Karpas-422 (cell line): ENCODE measurements around the gene DCBLD1. TPM values are rescaled to one million over a fixed set of nuclear protein-coding genes. Genes with fewer than 3 reads are reported as not detected.
A peak's percentile ranks its signal among the peaks of the same experiment; 100 is the strongest.

Experiments used
- DNase-seq: peaks from one replicate; pipeline ENCODE4 v3.0.0-alpha.2; 2015
- H2AFZ ChIP-seq: fragments of 200-600 bp; sonication (generic); 2 replicates; pipeline ENCODE4 v1.6.1; 2014; ENCODE audit warnings: antibody characterized with exemption, low read length, mixed read lengths
- H3K27ac ChIP-seq: fragments of 200-600 bp; sonication (generic); 2 replicates; pipeline ENCODE4 v1.5.1; 2014; ENCODE audit warnings: mild to moderate bottlenecking, low read length, moderate library complexity
- H3K27me3 ChIP-seq: fragments of 200-600 bp; sonication (generic); 2 replicates; pipeline ENCODE4 v1.6.1; 2014; ENCODE audit warnings: low read length, mixed read lengths
- H3K36me3 ChIP-seq: fragments of 200-600 bp; sonication (generic); 2 replicates; pipeline ENCODE4 v1.6.1; 2014; ENCODE audit warnings: low read length, mixed read lengths; ENCODE audit not compliant: insufficient read depth
- H3K4me1 ChIP-seq: fragments of 200-600 bp; sonication (generic); 2 replicates; pipeline ENCODE4 v1.6.1; 2014; ENCODE audit warnings: mild to moderate bottlenecking, low read length, mixed read lengths
- H3K4me2 ChIP-seq: fragments of 200-600 bp; sonication (generic); 2 replicates; pipeline ENCODE4 v1.6.1; 2014; ENCODE audit warnings: low read length, low read depth, mild to moderate bottlenecking; ENCODE audit not compliant: poor library complexity, severe bottlenecking
- H3K4me3 ChIP-seq: fragments of 200-600 bp; sonication (generic); 2 replicates; pipeline ENCODE4 v1.5.1; 2014; ENCODE audit warnings: mild to moderate bottlenecking, antibody characterized with exemption, low read length, mixed read lengths
- H3K79me2 ChIP-seq: fragments of 200-600 bp; sonication (generic); 2 replicates; pipeline ENCODE4 v1.6.1; 2014; ENCODE audit warnings: mild to moderate bottlenecking, low read length, mixed read lengths
- H3K9ac ChIP-seq: fragments of 200-600 bp; sonication (generic); 2 replicates; pipeline ENCODE4 v1.6.0; 2014; ENCODE audit warnings: low read length
- H3K9me2 ChIP-seq: fragments of 200-600 bp; sonication (generic), shearing (Covaris generic); replicated peaks from 2 replicates; pipeline ENCODE4 v1.6.0; 2014; ENCODE audit warnings: mild to moderate bottlenecking, low read length, moderate library complexity; ENCODE audit not compliant: insufficient read depth
- H3K9me3 ChIP-seq: fragments of 300-700, 200-600 bp; sonication (generic); 2 replicates; pipeline ENCODE4 v1.6.1; 2014; ENCODE audit warnings: low read length, mixed read lengths
- H4K20me1 ChIP-seq: fragments of 200-600 bp; sonication (generic); 2 replicates; pipeline ENCODE4 v1.6.1; 2014; ENCODE audit warnings: mild to moderate bottlenecking, antibody characterized with exemption, low read length, low read depth; ENCODE audit not compliant: insufficient read depth
- total RNA-seq: library from RNA; depleted of rRNA; stranded (reverse); fragments of >200 nt; shearing (Covaris generic); gene quantifications from 2 replicates; pipeline ENCODE4 v1.2.3, GENCODE V29; 2014; ENCODE audit warnings: low replicate concordance

The DCBLD1 gene
- total RNA-seq, 1 experiment from 2014 or later, result not detected

- no peak for DNase-seq
- Histone ChIP-seq H3K9me2 (no peaks in the 10 kb centered on the region), H3K4me2 (no peak overlapping the region), H3K36me3 (no peaks in the 10 kb centered on the region), H3K27ac (no peak overlapping the region), H4K20me1 (no peaks in the 10 kb centered on the region), H3K4me1 (no peaks in the 10 kb centered on the region), H3K27me3 (no peaks in the 10 kb centered on the region), H3K9me3 (no peaks in the 10 kb centered on the region), H3K9ac (no peak overlapping the region), H3K4me3 (no peak overlapping the region), H2AFZ (no peak overlapping the region), H3K79me2 (no peaks in the 10 kb centered on the region)
Observed at GRCh38 chr6:117531809-117532725, 49.6 kb downstream of the DCBLD1 start.

- Histone ChIP-seq H3K4me1 (no peaks in the 10 kb centered on the region), H3K27me3 (0 out of 2 replicates have a peak, but pooled peaks cover 3% of the 10 kb centered on the region), H3K4me2 (no peak overlapping the region), H3K79me2 (no peaks in the 10 kb centered on the region), H4K20me1 (no peaks in the 10 kb centered on the region), H3K27ac (no peak overlapping the region), H3K36me3 (no peaks in the 10 kb centered on the region), H3K4me3 (no peak overlapping the region), H3K9me3 (no peaks in the 10 kb centered on the region), H3K9ac (no peak overlapping the region), H3K9me2 (no peaks in the 10 kb centered on the region), H2AFZ (no peak overlapping the region)
- DNase-seq, result no peak
Observed at GRCh38 chr6:117533775-117534174, 51.3 kb downstream of the DCBLD1 start.

GRCh38 chr6:117534974-117535373 lies 52.5 kb downstream of the DCBLD1 start:
- no peak for DNase-seq
- Histone ChIP-seq H3K27ac (no peak overlapping the region), H3K79me2 (no peaks in the 10 kb centered on the region), H3K9ac (no peak overlapping the region), H3K4me3 (no peak overlapping the region), H3K27me3 (0 out of 2 replicates have a peak, but pooled peaks cover 4% of the 10 kb centered on the region), H4K20me1 (no peaks in the 10 kb centered on the region), H3K4me1 (no peaks in the 10 kb centered on the region), H3K36me3 (no peaks in the 10 kb centered on the region), H3K4me2 (no peak overlapping the region), H3K9me2 (no peaks in the 10 kb centered on the region), H3K9me3 (no peaks in the 10 kb centered on the region), H2AFZ (no peak overlapping the region)

GRCh38 chr6:117536317-117536716 lies 53.8 kb downstream of the DCBLD1 start:
- Histone ChIP-seq H3K79me2 (no peaks in the 10 kb centered on the region), H3K9ac (no peak overlapping the region; the same call in 1 of the 2 replicates), H4K20me1 (no peaks in the 10 kb centered on the region), H2AFZ (peak overlapping the region; percentile 41; the same call in 1 of the 2 replicates), H3K4me3 (no peak overlapping the region), H3K36me3 (no peaks in the 10 kb centered on the region), H3K27ac (no peak overlapping the region), H3K27me3 (0 out of 2 replicates have a peak, but pooled peaks cover 4% of the 10 kb centered on the region), H3K4me1 (no peaks in the 10 kb centered on the region), H3K4me2 (no peak overlapping the region), H3K9me2 (no peaks in the 10 kb centered on the region), H3K9me3 (no peaks in the 10 kb centered on the region)
- DNase-seq, result no peak

DNA sequence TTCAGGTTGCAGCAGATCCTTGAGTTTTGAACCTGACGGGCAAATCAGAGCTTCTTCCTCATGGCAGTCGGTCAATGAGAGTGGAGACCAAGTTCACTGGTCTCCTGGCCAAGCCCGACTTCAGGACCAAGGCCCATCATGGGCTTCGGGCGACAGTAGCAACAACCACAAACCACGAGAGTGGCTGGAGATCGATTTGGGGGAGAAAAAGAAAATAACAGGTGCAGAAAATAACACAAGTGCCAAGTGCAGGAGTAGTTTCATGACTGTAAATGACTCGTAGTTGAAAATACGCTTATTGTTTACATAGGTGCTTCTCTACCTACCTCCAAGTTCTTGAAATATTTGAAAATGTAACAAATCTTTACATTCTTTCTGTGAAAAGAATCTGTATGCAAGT lies 56.1 kb downstream of the DCBLD1 start:
- H3K4me3 ChIP-seq, result no peak overlapping the region
- no peak overlapping the region for H3K27ac ChIP-seq
- H3K79me2 ChIP-seq, result no peaks in the 10 kb centered on the region
- no peaks in the 10 kb centered on the region for H3K9me3 ChIP-seq
- 0 out of 2 replicates have a peak, but pooled peaks cover 4% of the 10 kb centered on the region for H3K27me3 ChIP-seq
- no peak overlapping the region for H3K9ac ChIP-seq
- H3K9me2 ChIP-seq, result no peaks in the 10 kb centered on the region
- no peaks in the 10 kb centered on the region for H3K36me3 ChIP-seq
- no peak overlapping the region for H3K4me2 ChIP-seq
- no peak for DNase-seq
- no peaks in the 10 kb centered on the region for H4K20me1 ChIP-seq
- H3K4me1 ChIP-seq, result no peaks in the 10 kb centered on the region
- H2AFZ ChIP-seq, result no peak overlapping the region

- H3K9me2 ChIP-seq, result no peaks in the 10 kb centered on the region
- no peaks in the 10 kb centered on the region for H4K20me1 ChIP-seq
- H3K36me3 ChIP-seq, result no peaks in the 10 kb centered on the region
- no peak overlapping the region for H3K27ac ChIP-seq
- H3K4me3 ChIP-seq, result no peak overlapping the region
- no peaks in the 10 kb centered on the region for H3K4me1 ChIP-seq
- H3K9ac ChIP-seq, result no peak overlapping the region
- no peak overlapping the region for H2AFZ ChIP-seq
- no peaks in the 10 kb centered on the region for H3K79me2 ChIP-seq
- no peak for DNase-seq
- no peak overlapping the region for H3K4me2 ChIP-seq
- H3K9me3 ChIP-seq, result no peaks in the 10 kb centered on the region
- 0 out of 2 replicates have a peak, but pooled peaks cover 4% of the 10 kb centered on the region for H3K27me3 ChIP-seq
Observed at GRCh38 chr6:117540670-117541069, 58.2 kb downstream of the DCBLD1 start.

DNA sequence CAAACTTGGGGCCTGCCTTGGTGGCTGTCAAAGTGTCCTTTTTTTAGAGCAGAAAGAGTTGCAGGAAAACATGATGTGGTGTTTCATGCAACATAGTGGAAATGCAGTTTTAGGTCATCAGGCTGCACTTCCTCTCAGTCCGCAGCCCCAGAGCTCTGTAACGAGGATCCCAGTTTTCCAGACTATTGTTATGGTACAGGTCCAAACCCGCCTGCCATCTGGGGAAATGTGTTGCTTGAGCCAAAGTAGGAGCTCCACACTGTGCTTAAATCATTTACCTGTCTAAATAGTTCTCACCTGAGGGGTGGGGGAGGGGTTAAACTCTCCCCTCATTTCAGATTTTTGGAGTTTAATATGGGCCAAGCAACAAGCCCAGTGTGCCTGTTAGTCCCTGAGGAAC lies 60.0 kb downstream of the DCBLD1 start:
- Histone ChIP-seq H3K27me3 (0 out of 2 replicates have a peak, but pooled peaks cover 4% of the 10 kb centered on the region), H3K9me3 (no peaks in the 10 kb centered on the region), H3K4me2 (no peak overlapping the region), H3K36me3 (no peaks in the 10 kb centered on the region), H3K9ac (no peak overlapping the region), H3K27ac (no peak overlapping the region), H3K4me1 (no peaks in the 10 kb centered on the region), H3K79me2 (no peaks in the 10 kb centered on the region), H2AFZ (no peak overlapping the region), H4K20me1 (no peaks in the 10 kb centered on the region), H3K9me2 (no peaks in the 10 kb centered on the region), H3K4me3 (no peak overlapping the region)
- no peak for DNase-seq

- Histone ChIP-seq H4K20me1 (no peaks in the 10 kb centered on the region), H3K9ac (no peak overlapping the region), H3K4me1 (no peaks in the 10 kb centered on the region), H3K9me3 (no peaks in the 10 kb centered on the region), H3K79me2 (no peaks in the 10 kb centered on the region), H3K4me3 (no peak overlapping the region), H3K27ac (no peak overlapping the region), H3K4me2 (no peak overlapping the region), H2AFZ (no peak overlapping the region), H3K36me3 (no peaks in the 10 kb centered on the region), H3K27me3 (no peaks in the 10 kb centered on the region), H3K9me2 (no peaks in the 10 kb centered on the region)
- DNase-seq, result peak; percentile 20
Observed at GRCh38 chr6:117544716-117545115, 62.2 kb downstream of the DCBLD1 start.
